Lower leg skin (tissue), 3 donors: Measurements from ENCODE around the gene SARNP.

Experiments
- POLR2A ChIP-seq, 2 donors: fragments of 450-650 bp; IDR thresholded peaks; one replicate each; pipeline ENCODE4 v1.6.1; 2016 to 2017; ENCODE audit warnings: antibody characterized with exemption in 2 of 2, mild to moderate bottlenecking in 1 of 2, moderate library complexity in 1 of 2
- TF ChIP-seq, protein P1 (sequence below), 3 donors: fragments of 450-650 bp; IDR thresholded peaks; one replicate each; pipeline ENCODE4 v1.5.1; 2016; ENCODE audit warnings: antibody characterized with exemption in 3 of 3, mild to moderate bottlenecking in 3 of 3, moderate library complexity in 2 of 3

DNA sequence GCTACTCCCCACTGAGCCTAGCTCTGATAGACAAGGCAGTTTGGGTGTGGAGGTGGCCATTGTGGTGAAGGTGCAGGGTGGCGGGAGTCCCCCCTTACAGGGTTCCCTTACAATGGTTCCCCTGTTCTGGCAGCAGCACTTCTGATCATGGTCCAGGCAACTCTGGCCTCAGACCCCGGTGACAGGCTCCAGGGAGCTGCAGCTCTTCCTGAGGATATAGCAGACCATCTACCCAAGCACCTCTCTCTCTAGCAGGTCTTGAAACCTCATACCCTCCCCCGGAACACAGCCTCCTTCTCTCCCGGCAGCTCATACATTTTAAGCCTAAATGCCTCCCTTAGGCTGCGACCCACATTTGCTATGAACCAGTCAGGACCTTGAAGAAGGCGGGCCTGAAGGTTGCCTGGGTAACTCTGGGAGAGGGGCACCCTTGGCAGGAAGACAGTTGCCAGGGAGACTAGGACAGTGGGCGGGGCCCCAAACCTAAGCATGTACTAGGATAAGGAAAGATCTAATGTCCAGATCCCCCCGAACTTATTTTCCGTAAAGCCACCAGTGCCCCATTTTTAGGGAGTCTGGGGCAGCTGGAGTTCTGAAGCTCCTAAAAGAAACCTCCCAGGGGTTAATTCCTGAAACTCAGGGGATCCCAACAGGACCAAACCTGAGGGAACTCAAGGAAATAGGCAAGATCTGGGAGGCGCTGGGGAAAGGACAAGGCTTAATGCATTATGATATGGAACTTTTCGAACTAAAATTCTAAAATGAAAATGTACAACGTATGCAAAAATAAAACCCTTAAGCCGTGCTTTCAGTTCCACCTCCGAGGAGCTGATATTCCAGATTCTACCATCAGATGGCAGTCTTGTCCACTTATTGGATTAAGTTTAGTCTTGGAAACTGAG lies 79.2 kb downstream of the SARNP start:
- TF ChIP-seq, protein P1, sequence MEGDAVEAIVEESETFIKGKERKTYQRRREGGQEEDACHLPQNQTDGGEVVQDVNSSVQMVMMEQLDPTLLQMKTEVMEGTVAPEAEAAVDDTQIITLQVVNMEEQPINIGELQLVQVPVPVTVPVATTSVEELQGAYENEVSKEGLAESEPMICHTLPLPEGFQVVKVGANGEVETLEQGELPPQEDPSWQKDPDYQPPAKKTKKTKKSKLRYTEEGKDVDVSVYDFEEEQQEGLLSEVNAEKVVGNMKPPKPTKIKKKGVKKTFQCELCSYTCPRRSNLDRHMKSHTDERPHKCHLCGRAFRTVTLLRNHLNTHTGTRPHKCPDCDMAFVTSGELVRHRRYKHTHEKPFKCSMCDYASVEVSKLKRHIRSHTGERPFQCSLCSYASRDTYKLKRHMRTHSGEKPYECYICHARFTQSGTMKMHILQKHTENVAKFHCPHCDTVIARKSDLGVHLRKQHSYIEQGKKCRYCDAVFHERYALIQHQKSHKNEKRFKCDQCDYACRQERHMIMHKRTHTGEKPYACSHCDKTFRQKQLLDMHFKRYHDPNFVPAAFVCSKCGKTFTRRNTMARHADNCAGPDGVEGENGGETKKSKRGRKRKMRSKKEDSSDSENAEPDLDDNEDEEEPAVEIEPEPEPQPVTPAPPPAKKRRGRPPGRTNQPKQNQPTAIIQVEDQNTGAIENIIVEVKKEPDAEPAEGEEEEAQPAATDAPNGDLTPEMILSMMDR (IDR thresholded peaks at IDR 0.05): peak in 1 of 3 donors; percentile 86
- no peak for TF ChIP-seq POLR2A (IDR thresholded peaks at IDR 0.05)
